Trophoblast cell (in vitro differentiated cells and primary cell): ENCODE measurements around the gene P2RY12.

ENCODE experiments used
- DNase-seq, 2 donors: peaks; one replicate each; pipeline ENCODE4 v3.0.0-alpha.2; 2016
- H2AFZ ChIP-seq: 2 replicates; pipeline ENCODE4 v1.6.1; 2013; ENCODE audit warnings: low read length, moderate library complexity, mild to moderate bottlenecking; ENCODE audit not compliant: insufficient read depth, poor library complexity
- H2AK5ac ChIP-seq: 2 replicates; pipeline ENCODE4 v1.6.1; 2013; ENCODE audit warnings: mild to moderate bottlenecking, low read length
- H2BK120ac ChIP-seq: 2 replicates; pipeline ENCODE4 v1.6.1; 2013; ENCODE audit warnings: low read length, mild to moderate bottlenecking, moderate library complexity; ENCODE audit not compliant: insufficient read depth, poor library complexity
- H2BK12ac ChIP-seq: 2 replicates; pipeline ENCODE4 v1.6.1; 2013; ENCODE audit warnings: mild to moderate bottlenecking, low read length, moderate library complexity
- H2BK5ac ChIP-seq: 2 replicates; pipeline ENCODE4 v1.6.1; 2013; ENCODE audit warnings: low read length, low read depth, moderate library complexity, mild to moderate bottlenecking; ENCODE audit not compliant: poor library complexity
- H3K14ac ChIP-seq: 2 replicates; pipeline ENCODE4 v1.6.1; 2013; ENCODE audit warnings: mild to moderate bottlenecking, low read length
- H3K18ac ChIP-seq: 2 replicates; pipeline ENCODE4 v1.6.1; 2013; ENCODE audit warnings: mild to moderate bottlenecking, low read length
- H3K23ac ChIP-seq: 2 replicates; pipeline ENCODE4 v1.6.1; 2013; ENCODE audit warnings: low read length
- H3K27ac ChIP-seq: 2 replicates; pipeline ENCODE4 v1.5.1; 2013; ENCODE audit warnings: low read depth, mild to moderate bottlenecking, inconsistent platforms, low read length, moderate library complexity
- H3K27me3 ChIP-seq: 2 replicates; pipeline ENCODE4 v1.6.1; 2013; ENCODE audit warnings: inconsistent platforms, mild to moderate bottlenecking, low read length, moderate library complexity; ENCODE audit not compliant: insufficient read depth
- H3K36me3 ChIP-seq, 2 experiments: 1 replicate in 1 of 2; 2 replicates in 1 of 2; pipeline ENCODE4 v1.6.1; 2013; ENCODE audit warnings: low read length in 2 of 2, mild to moderate bottlenecking in 2 of 2, moderate library complexity in 1 of 2; ENCODE audit not compliant: insufficient read depth in 2 of 2, control insufficient read depth in 1 of 2
- H3K4ac ChIP-seq: 2 replicates; pipeline ENCODE4 v1.6.1; 2013; ENCODE audit warnings: low read depth, mild to moderate bottlenecking, low read length, moderate library complexity
- H3K4me1 ChIP-seq, 2 experiments: 1 replicate in 1 of 2; 2 replicates in 1 of 2; pipeline ENCODE4 v1.6.1; 2013; ENCODE audit warnings: low read length in 2 of 2, mild to moderate bottlenecking in 2 of 2, moderate library complexity in 1 of 2; ENCODE audit not compliant: insufficient read depth in 2 of 2, control insufficient read depth in 1 of 2
- H3K4me2 ChIP-seq: 2 replicates; pipeline ENCODE4 v1.6.1; 2013; ENCODE audit warnings: inconsistent platforms, mild to moderate bottlenecking, low read length, moderate library complexity
- H3K4me3 ChIP-seq: 2 replicates; pipeline ENCODE4 v1.5.1; 2013; ENCODE audit warnings: mild to moderate bottlenecking, low read depth, low read length, inconsistent platforms
- H3K79me1 ChIP-seq: one replicate; pipeline ENCODE4 v1.6.1; 2013; ENCODE audit warnings: low read length
- H3K79me2 ChIP-seq: 2 replicates; pipeline ENCODE4 v1.6.1; 2013; ENCODE audit warnings: low read length, mild to moderate bottlenecking; ENCODE audit not compliant: control insufficient read depth, insufficient read depth, poor library complexity
- H3K9ac ChIP-seq: 2 replicates; pipeline ENCODE4 v1.6.1; 2013; ENCODE audit warnings: mild to moderate bottlenecking, low read length
- H3K9me3 ChIP-seq: 2 replicates; pipeline ENCODE4 v1.6.1; 2013; ENCODE audit warnings: low read depth, mild to moderate bottlenecking, control low read depth, inconsistent platforms, low read length; ENCODE audit not compliant: insufficient read depth
- H4K12ac ChIP-seq: 2 replicates; pipeline ENCODE4 v1.6.1; 2013; ENCODE audit warnings: low read depth, mild to moderate bottlenecking, low read length, moderate library complexity
- H4K8ac ChIP-seq: 2 replicates; pipeline ENCODE4 v1.6.1; 2013; ENCODE audit warnings: low read depth, mild to moderate bottlenecking, low read length, moderate library complexity
- H4K91ac ChIP-seq: one replicate; pipeline ENCODE4 v1.6.1; 2013; ENCODE audit warnings: low read depth, mild to moderate bottlenecking, low read length, moderate library complexity
- WGBS: extraction: QIAGEN DNeasy Blood & Tissue Kit; methylation state at CpG from one replicate; pipeline ENCODE4 v1.1.7; 2013; ENCODE audit warnings: missing lambda C conversion rate; ENCODE audit not compliant: insufficient read length, insufficient coverage; ENCODE audit errors: extremely low coverage; 5-methylcytosine and 5-hydroxymethylcytosine counted together

Gene P2RY12

GRCh38 chr3:151391720-151392119 lies 7.2 kb upstream of the P2RY12 start:
- Histone ChIP-seq H3K36me3 (peaks cover 5 to 14% of the 10 kb centered on the region in 2 experiments), H2AFZ (no peak overlapping the region), H3K79me2 (no peaks in the 10 kb centered on the region), H2BK120ac (no peak overlapping the region), H3K4me1 (no peaks in the 10 kb centered on the region), H3K27me3 (no peaks in the 10 kb centered on the region), H3K14ac (no peak overlapping the region), H3K9me3 (no peaks in the 10 kb centered on the region), H2BK5ac (no peak overlapping the region), H4K91ac (no peak overlapping the region), H3K4ac (no peak overlapping the region), H3K9ac (no peak overlapping the region), H3K18ac (no peak overlapping the region), H3K23ac (no peak overlapping the region), H3K27ac (no peak overlapping the region), H3K4me2 (no peak overlapping the region), H3K4me3 (no peak overlapping the region), H3K79me1 (no peaks in the 10 kb centered on the region), H2BK12ac (no peak overlapping the region), H4K12ac (no peak overlapping the region), H2AK5ac (no peak overlapping the region), H4K8ac (no peak overlapping the region)
- no CpG with 5 or more reads among the region's 2 CpGs for WGBS
- DNase-seq: no peak

- H3K9ac ChIP-seq: no peak overlapping the region
Measured at GRCh38 chr3:151387842-151388241, 3.3 kb upstream of the P2RY12 start.

GRCh38 chr3:151387432-151387831 lies 2.9 kb upstream of the P2RY12 start:
- Histone ChIP-seq H3K4me3 (no peak overlapping the region), H2AFZ (no peak overlapping the region), H3K79me1 (no peaks in the 10 kb centered on the region)

More at GRCh38 chr3:151387842-151388241, 3.3 kb upstream of the P2RY12 start:
- no CpG with 5 or more reads among the region's 9 CpGs for WGBS
- Histone ChIP-seq H3K36me3 (peaks cover 9% of the 10 kb centered on the region in 2 experiments), H3K27ac (no peak overlapping the region), H4K91ac (no peak overlapping the region), H2AFZ (no peak overlapping the region), H4K12ac (no peak overlapping the region), H3K9me3 (no peaks in the 10 kb centered on the region), H2BK5ac (no peak overlapping the region), H3K4me2 (no peak overlapping the region), H2BK12ac (no peak overlapping the region), H2AK5ac (no peak overlapping the region), H3K4me1 (no peaks in the 10 kb centered on the region), H2BK120ac (no peak overlapping the region), H3K27me3 (no peaks in the 10 kb centered on the region), H3K4me3 (no peak overlapping the region), H3K23ac (no peak overlapping the region), H3K79me2 (no peaks in the 10 kb centered on the region), H3K18ac (no peak overlapping the region), H4K8ac (no peak overlapping the region), H3K4ac (no peak overlapping the region), H3K14ac (no peak overlapping the region), H3K79me1 (no peaks in the 10 kb centered on the region)
- DNase-seq: no peak

GRCh38 chr3:151386056-151386455 lies 1.5 kb upstream of the P2RY12 start:
- no peak overlapping the region for H3K9ac ChIP-seq
- no peak overlapping the region for H2BK5ac ChIP-seq
- no peak overlapping the region for H2BK120ac ChIP-seq
- H3K4me3 ChIP-seq: no peak overlapping the region
- no peak overlapping the region for H4K8ac ChIP-seq
- no peak overlapping the region for H4K12ac ChIP-seq
- H2AFZ ChIP-seq: no peak overlapping the region
- H2AK5ac ChIP-seq: no peak overlapping the region
- no CpG with 5 or more reads among the region's 4 CpGs for WGBS
- H3K4me2 ChIP-seq: no peak overlapping the region
- H2BK12ac ChIP-seq: no peak overlapping the region
- no peak for DNase-seq
- no peaks in the 10 kb centered on the region for H3K4me1 ChIP-seq
- H3K36me3 ChIP-seq: peaks cover 9 to 15% of the 10 kb centered on the region in 2 experiments
- no peaks in the 10 kb centered on the region for H3K27me3 ChIP-seq
- no peak overlapping the region for H3K27ac ChIP-seq
- no peak overlapping the region for H3K4ac ChIP-seq
- no peak overlapping the region for H3K14ac ChIP-seq
- H4K91ac ChIP-seq: no peak overlapping the region
- H3K79me2 ChIP-seq: no peaks in the 10 kb centered on the region
- no peaks in the 10 kb centered on the region for H3K9me3 ChIP-seq
- H3K23ac ChIP-seq: no peak overlapping the region
- no peaks in the 10 kb centered on the region for H3K79me1 ChIP-seq
- no peak overlapping the region for H3K18ac ChIP-seq

More at GRCh38 chr3:151387432-151387831, 2.9 kb upstream of the P2RY12 start:
- H4K12ac ChIP-seq: no peak overlapping the region
- no peak overlapping the region for H3K4me2 ChIP-seq
- no peak overlapping the region for H3K14ac ChIP-seq
- H3K4ac ChIP-seq: no peak overlapping the region
- no peak overlapping the region for H3K18ac ChIP-seq
- DNase-seq: no peak
- no peak overlapping the region for H4K8ac ChIP-seq
- no peaks in the 10 kb centered on the region for H3K9me3 ChIP-seq
- no peak overlapping the region for H3K27ac ChIP-seq
- peaks cover 9 to 12% of the 10 kb centered on the region in 2 experiments for H3K36me3 ChIP-seq
- H2AK5ac ChIP-seq: no peak overlapping the region
- H3K79me2 ChIP-seq: no peaks in the 10 kb centered on the region
- H2BK120ac ChIP-seq: no peak overlapping the region
- no peaks in the 10 kb centered on the region for H3K4me1 ChIP-seq
- H2BK5ac ChIP-seq: no peak overlapping the region
- no peaks in the 10 kb centered on the region for H3K27me3 ChIP-seq
- H4K91ac ChIP-seq: no peak overlapping the region
- WGBS: no CpG with 5 or more reads among the region's 5 CpGs
- no peak overlapping the region for H2BK12ac ChIP-seq
- no peak overlapping the region for H3K23ac ChIP-seq
- no peak overlapping the region for H3K9ac ChIP-seq
